Stomach (tissue), 4 donors: ENCODE data around the gene RASGRP2.

Experiments
- POLR2AphosphoS5 ChIP-seq, 3 donors: sonication (generic); formaldehyde crosslinking; IDR thresholded peaks; one replicate each; pipeline ENCODE4 v1.6.1; 2016; ENCODE audit warnings: antibody characterized with exemption in 3 of 3
- TF ChIP-seq, protein P1 (sequence below), 7 experiments: fragments of 450-650 bp in 4 of 7; fragments of 200-600 bp in 3 of 7; sonication (generic) in 3 of 7; IDR thresholded peaks; one replicate each; pipeline ENCODE4 v1.5.1; 2016 to 2019; ENCODE audit warnings: antibody characterized with exemption in 7 of 7, control low read depth in 2 of 7, mild to moderate bottlenecking in 1 of 7

GRCh38 chr11:64728757-64729365 lies 15.1 kb downstream of the RASGRP2 start:
- TF ChIP-seq, protein P1, sequence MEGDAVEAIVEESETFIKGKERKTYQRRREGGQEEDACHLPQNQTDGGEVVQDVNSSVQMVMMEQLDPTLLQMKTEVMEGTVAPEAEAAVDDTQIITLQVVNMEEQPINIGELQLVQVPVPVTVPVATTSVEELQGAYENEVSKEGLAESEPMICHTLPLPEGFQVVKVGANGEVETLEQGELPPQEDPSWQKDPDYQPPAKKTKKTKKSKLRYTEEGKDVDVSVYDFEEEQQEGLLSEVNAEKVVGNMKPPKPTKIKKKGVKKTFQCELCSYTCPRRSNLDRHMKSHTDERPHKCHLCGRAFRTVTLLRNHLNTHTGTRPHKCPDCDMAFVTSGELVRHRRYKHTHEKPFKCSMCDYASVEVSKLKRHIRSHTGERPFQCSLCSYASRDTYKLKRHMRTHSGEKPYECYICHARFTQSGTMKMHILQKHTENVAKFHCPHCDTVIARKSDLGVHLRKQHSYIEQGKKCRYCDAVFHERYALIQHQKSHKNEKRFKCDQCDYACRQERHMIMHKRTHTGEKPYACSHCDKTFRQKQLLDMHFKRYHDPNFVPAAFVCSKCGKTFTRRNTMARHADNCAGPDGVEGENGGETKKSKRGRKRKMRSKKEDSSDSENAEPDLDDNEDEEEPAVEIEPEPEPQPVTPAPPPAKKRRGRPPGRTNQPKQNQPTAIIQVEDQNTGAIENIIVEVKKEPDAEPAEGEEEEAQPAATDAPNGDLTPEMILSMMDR (IDR thresholded peaks at IDR 0.05): no peak
- TF ChIP-seq POLR2AphosphoS5 (IDR thresholded peaks at IDR 0.05): no peak
